ENCODE results near the gene DEFB114.

DNA sequence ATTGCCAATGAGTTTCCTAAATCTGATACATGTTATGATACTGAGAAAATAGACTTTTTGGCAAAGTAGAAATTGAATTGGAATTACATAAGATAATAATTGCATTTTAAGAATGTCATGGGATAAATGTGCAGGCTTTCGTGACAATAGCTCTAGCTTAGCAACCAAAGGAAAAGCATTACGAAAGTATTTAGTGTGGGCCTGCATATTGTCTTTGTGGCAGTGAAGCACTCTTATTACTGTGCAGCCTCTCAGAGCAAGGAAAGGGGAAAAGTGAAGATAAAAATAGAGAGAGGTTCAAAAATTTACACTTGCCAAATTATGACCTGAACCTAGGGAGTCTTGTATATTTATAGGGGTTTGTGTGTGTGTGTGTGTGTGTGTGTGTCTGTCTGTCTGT, 18.1 kb upstream of the DEFB114 start:
- TF ChIP-seq, protein P1, sequence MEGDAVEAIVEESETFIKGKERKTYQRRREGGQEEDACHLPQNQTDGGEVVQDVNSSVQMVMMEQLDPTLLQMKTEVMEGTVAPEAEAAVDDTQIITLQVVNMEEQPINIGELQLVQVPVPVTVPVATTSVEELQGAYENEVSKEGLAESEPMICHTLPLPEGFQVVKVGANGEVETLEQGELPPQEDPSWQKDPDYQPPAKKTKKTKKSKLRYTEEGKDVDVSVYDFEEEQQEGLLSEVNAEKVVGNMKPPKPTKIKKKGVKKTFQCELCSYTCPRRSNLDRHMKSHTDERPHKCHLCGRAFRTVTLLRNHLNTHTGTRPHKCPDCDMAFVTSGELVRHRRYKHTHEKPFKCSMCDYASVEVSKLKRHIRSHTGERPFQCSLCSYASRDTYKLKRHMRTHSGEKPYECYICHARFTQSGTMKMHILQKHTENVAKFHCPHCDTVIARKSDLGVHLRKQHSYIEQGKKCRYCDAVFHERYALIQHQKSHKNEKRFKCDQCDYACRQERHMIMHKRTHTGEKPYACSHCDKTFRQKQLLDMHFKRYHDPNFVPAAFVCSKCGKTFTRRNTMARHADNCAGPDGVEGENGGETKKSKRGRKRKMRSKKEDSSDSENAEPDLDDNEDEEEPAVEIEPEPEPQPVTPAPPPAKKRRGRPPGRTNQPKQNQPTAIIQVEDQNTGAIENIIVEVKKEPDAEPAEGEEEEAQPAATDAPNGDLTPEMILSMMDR (IDR thresholded peaks at IDR 0.05; ENCODE audit: insufficient read depth, low read length) = no peak
- no peak for TF ChIP-seq POLR2AphosphoS5 (IDR thresholded peaks at IDR 0.05; ENCODE audit: low read depth)
- TF ChIP-seq, protein P2, sequence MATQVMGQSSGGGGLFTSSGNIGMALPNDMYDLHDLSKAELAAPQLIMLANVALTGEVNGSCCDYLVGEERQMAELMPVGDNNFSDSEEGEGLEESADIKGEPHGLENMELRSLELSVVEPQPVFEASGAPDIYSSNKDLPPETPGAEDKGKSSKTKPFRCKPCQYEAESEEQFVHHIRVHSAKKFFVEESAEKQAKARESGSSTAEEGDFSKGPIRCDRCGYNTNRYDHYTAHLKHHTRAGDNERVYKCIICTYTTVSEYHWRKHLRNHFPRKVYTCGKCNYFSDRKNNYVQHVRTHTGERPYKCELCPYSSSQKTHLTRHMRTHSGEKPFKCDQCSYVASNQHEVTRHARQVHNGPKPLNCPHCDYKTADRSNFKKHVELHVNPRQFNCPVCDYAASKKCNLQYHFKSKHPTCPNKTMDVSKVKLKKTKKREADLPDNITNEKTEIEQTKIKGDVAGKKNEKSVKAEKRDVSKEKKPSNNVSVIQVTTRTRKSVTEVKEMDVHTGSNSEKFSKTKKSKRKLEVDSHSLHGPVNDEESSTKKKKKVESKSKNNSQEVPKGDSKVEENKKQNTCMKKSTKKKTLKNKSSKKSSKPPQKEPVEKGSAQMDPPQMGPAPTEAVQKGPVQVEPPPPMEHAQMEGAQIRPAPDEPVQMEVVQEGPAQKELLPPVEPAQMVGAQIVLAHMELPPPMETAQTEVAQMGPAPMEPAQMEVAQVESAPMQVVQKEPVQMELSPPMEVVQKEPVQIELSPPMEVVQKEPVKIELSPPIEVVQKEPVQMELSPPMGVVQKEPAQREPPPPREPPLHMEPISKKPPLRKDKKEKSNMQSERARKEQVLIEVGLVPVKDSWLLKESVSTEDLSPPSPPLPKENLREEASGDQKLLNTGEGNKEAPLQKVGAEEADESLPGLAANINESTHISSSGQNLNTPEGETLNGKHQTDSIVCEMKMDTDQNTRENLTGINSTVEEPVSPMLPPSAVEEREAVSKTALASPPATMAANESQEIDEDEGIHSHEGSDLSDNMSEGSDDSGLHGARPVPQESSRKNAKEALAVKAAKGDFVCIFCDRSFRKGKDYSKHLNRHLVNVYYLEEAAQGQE (IDR thresholded peaks at IDR 0.05; ENCODE audit: insufficient replicate concordance, low read depth) = no peak
- TF ChIP-seq GABPA (IDR thresholded peaks at IDR 0.05; ENCODE audit: low read depth) = no peak

All from HL-60 (cell line).